Upper lobe of left lung (tissue), 6 donors: ENCODE results near the gene MBOAT1. TPM values are rescaled to one million over a fixed set of nuclear protein-coding genes. Genes with fewer than 3 reads are reported as not detected.

ENCODE experiments used
- ATAC-seq, 2 donors: fragments of 200-7000 bp; cut with Tn5 transposase; one replicate each; pipeline ENCODE4 v1.9.1; 2022; ENCODE audit warnings: mild to moderate bottlenecking in 2 of 2, moderate library complexity in 2 of 2; ENCODE audit not compliant: low FRiP score in 2 of 2
- DNase-seq, 2 donors: peaks; one replicate each; pipeline ENCODE4 v3.0.0-alpha.2; 2019 to 2020
- H3K27ac ChIP-seq, 4 donors: fragments of 200-600 bp; sonication (generic); one replicate each; pipeline ENCODE4 v1.5.1; 2016 to 2019
- H3K27me3 ChIP-seq, 4 donors: fragments of 200-600 bp; sonication (generic); one replicate each; pipeline ENCODE4 v1.5.1; 2017 to 2019
- H3K36me3 ChIP-seq, 4 donors: fragments of 200-600 bp; sonication (generic); one replicate each; pipeline ENCODE4 v1.5.1; 2016 to 2019
- H3K4me1 ChIP-seq, 4 donors: fragments of 200-600 bp; sonication (generic); one replicate each; pipeline ENCODE4 v1.5.1; 2018 to 2019
- H3K4me3 ChIP-seq, 4 donors: fragments of 200-600 bp; sonication (generic); one replicate each; pipeline ENCODE4 v1.5.1; 2017 to 2019; ENCODE audit warnings: mild to moderate bottlenecking in 2 of 4, moderate library complexity in 1 of 4
- H3K9me3 ChIP-seq, 4 donors: fragments of 200-600 bp; sonication (generic); one replicate each; pipeline ENCODE4 v1.5.1; 2018 to 2019
- CTCF ChIP-seq, 6 experiments: fragments of 450-650 bp in 4 of 6; fragments of 200-600 bp in 2 of 6; sonication (generic) in 2 of 6; IDR thresholded peaks; one replicate each; pipeline ENCODE4 v1.5.1; 2016 to 2019; ENCODE audit warnings: antibody characterized with exemption in 6 of 6
- EP300 ChIP-seq, 4 donors: sonication (generic); formaldehyde crosslinking; IDR thresholded peaks; one replicate each; pipeline ENCODE4 v1.5.1; 2017; ENCODE audit warnings: antibody characterized with exemption in 4 of 4, control low read depth in 2 of 4
- POLR2A ChIP-seq, 4 donors: fragments of 450-650 bp; IDR thresholded peaks; one replicate each; pipeline ENCODE4 v1.5.1; 2016 to 2017; ENCODE audit warnings: antibody characterized with exemption in 4 of 4, mild to moderate bottlenecking in 2 of 4
- POLR2AphosphoS5 ChIP-seq, 2 donors: sonication (generic); formaldehyde crosslinking; IDR thresholded peaks; one replicate each; pipeline ENCODE4 v1.5.1; 2017; ENCODE audit warnings: antibody characterized with exemption in 2 of 2
- WGBS, 2 donors: methylation state at CpG; one replicate each; pipeline ENCODE4 v1.1.5; 2017 to 2018; 5-methylcytosine and 5-hydroxymethylcytosine counted together
- total RNA-seq, 6 donors: library from RNA; depleted of rRNA in 4 of 6; stranded (reverse); fragments of >200 nt in 4 of 6; gene quantifications; one replicate each; pipeline versions ENCODE4 v1.1.0 to v1.2.1, GENCODE V29; 2016 to 2021
- donor health status: DM: no; HTN: no; CAD: no; lungs with moderate emphysema.
- donor health status: DM: no; HTN: yes; CAD: no; lungs with severe emphysema.

MBOAT1 gene
- total RNA-seq, 6 donors from 2014 or later = 4.2 to 17.5 (median 12.2) TPM

DNA sequence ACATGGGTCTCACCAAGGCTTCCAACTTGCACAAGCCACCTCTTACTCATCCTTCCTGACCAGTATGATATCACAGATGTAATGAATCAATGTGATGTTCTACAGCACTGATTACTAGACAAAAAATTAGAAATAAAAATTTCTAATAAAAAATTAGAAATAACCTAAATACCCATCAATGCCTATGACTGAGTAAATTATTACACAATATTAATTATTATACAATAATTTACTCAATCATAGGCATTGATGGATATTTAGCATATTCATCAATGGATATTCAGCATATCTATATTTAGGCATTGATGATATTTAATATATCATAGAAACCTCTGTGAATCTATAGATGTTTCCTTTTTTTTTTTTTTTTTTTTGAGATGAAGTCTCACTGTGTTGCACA is 43.2 kb upstream of the MBOAT1 start:
- ATAC-seq = no peak
- no peaks in the 10 kb centered on the region for H3K4me1 ChIP-seq
- H3K36me3 ChIP-seq = no peaks in the 10 kb centered on the region
- TF ChIP-seq CTCF (IDR thresholded peaks at IDR 0.05) (no peak), POLR2AphosphoS5 (IDR thresholded peaks at IDR 0.05) (no peak), EP300 (IDR thresholded peaks at IDR 0.05) (no peak), POLR2A (IDR thresholded peaks at IDR 0.05) (no peak)
- no peaks in the 10 kb centered on the region for H3K9me3 ChIP-seq
- no peak overlapping the region for H3K27ac ChIP-seq
- DNase-seq = no peak
- H3K4me3 ChIP-seq = no peak overlapping the region
- no peaks in the 10 kb centered on the region for H3K27me3 ChIP-seq

GRCh38 chr6:20254295-20254694 is 42.0 kb upstream of the MBOAT1 start:
- H3K27me3 ChIP-seq = no peaks in the 10 kb centered on the region
- H3K36me3 ChIP-seq = no peaks in the 10 kb centered on the region
- no peak for DNase-seq
- H3K4me3 ChIP-seq = no peak overlapping the region
- TF ChIP-seq EP300 (IDR thresholded peaks at IDR 0.05) (no peak), CTCF (IDR thresholded peaks at IDR 0.05) (no peak), POLR2AphosphoS5 (IDR thresholded peaks at IDR 0.05) (no peak), POLR2A (IDR thresholded peaks at IDR 0.05) (no peak)
- no peaks in the 10 kb centered on the region for H3K4me1 ChIP-seq
- ATAC-seq = no peak
- no peak overlapping the region for H3K27ac ChIP-seq
- no peaks in the 10 kb centered on the region for H3K9me3 ChIP-seq

GRCh38 chr6:20253021-20253420 is 40.8 kb upstream of the MBOAT1 start:
- Histone ChIP-seq H3K4me3 (no peak overlapping the region), H3K9me3 (no peaks in the 10 kb centered on the region), H3K27ac (no peak overlapping the region), H3K27me3 (no peaks in the 10 kb centered on the region), H3K4me1 (no peaks in the 10 kb centered on the region), H3K36me3 (no peaks in the 10 kb centered on the region)
- no peak for TF ChIP-seq CTCF (IDR thresholded peaks at IDR 0.05)
- TF ChIP-seq POLR2AphosphoS5 (IDR thresholded peaks at IDR 0.05) = no peak
- no peak for TF ChIP-seq EP300 (IDR thresholded peaks at IDR 0.05)
- TF ChIP-seq POLR2A (IDR thresholded peaks at IDR 0.05) = no peak
- ATAC-seq = no peak
- no peak for DNase-seq
- whole genome bisulfite sequencing, 2 donors = 77 to 93% methylated on average over 2 of the region's 2 CpGs

- H3K9me3 ChIP-seq = no peaks in the 10 kb centered on the region
- no peak overlapping the region for H3K4me3 ChIP-seq
- no peak overlapping the region for H3K27ac ChIP-seq
- WGBS, 2 donors = 81 to 86% methylated on average over 6 of the region's 6 CpGs
- TF ChIP-seq POLR2A (IDR thresholded peaks at IDR 0.05) (no peak), POLR2AphosphoS5 (IDR thresholded peaks at IDR 0.05) (no peak), CTCF (IDR thresholded peaks at IDR 0.05) (no peak), EP300 (IDR thresholded peaks at IDR 0.05) (no peak)
- no peaks in the 10 kb centered on the region for H3K4me1 ChIP-seq
- H3K27me3 ChIP-seq = no peaks in the 10 kb centered on the region
- DNase-seq (no peak), ATAC-seq (no peak)
- H3K36me3 ChIP-seq = no peaks in the 10 kb centered on the region
Observed at GRCh38 chr6:20252311-20252710, 40.0 kb upstream of the MBOAT1 start.

DNA sequence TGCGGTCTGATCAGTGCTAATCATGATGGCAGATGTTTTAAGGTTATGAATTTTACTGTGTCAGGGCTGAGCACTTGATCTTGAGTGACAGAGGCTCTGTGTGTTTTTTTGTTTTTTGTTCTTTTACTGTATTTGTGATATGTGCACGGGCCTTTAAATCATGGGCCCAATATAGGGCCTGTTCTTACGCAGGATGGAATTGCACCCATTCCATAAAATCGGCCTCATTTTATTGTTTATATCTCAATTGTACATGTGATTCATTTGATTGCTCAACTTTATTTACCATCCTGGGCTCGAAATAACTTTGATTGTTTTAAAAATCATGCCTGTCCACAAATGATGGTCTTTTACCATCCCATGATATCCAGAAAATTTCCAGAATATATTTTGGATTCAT is 39.3 kb upstream of the MBOAT1 start:
- Histone ChIP-seq H3K4me3 (no peak overlapping the region), H3K4me1 (no peaks in the 10 kb centered on the region), H3K36me3 (no peaks in the 10 kb centered on the region), H3K27ac (no peak overlapping the region), H3K9me3 (no peaks in the 10 kb centered on the region), H3K27me3 (no peaks in the 10 kb centered on the region)
- 84 to 87% methylated on average over 5 of the region's 5 CpGs for WGBS, 2 donors
- TF ChIP-seq POLR2AphosphoS5 (IDR thresholded peaks at IDR 0.05) (no peak), EP300 (IDR thresholded peaks at IDR 0.05) (no peak), POLR2A (IDR thresholded peaks at IDR 0.05) (no peak), CTCF (IDR thresholded peaks at IDR 0.05) (no peak)
- ATAC-seq (no peak), DNase-seq (no peak)
